ENCODE results near the gene SLC23A2.
"Not testable (repeated sequence)": the region's sequence is repeated elsewhere in the genome, so short reads cannot be mapped to it uniquely, and the experiment has no call there.

SLC23A2 gene

DNA sequence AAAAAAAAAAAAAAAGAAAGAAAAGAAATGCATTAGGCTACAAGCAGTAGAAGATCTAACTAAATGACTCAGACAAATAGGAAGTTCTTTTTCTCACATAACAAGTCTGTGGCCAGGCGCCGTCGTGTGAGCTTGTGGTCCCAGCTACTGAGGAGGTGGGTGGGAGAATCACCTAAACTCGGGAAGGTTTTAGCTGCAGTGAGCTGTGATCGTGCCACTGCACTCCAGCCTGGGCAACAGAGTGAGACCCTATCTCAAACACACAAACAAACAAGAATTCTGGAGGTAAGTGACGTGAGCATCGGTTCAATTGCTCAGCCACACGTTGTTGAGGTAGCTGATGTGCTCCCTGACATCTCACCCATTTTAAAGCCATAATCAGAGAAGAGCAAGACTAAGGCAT is 37.9 kb upstream of the SLC23A2 start:
- TF ChIP-seq ZC3H10 (CRISPR knock-in tag; IDR thresholded peaks at IDR 0.05) (no peak), CSDC2 (CRISPR knock-in tag; IDR thresholded peaks at IDR 0.05) (no peak), ARNTL (CRISPR knock-in tag; IDR thresholded peaks at IDR 0.05; ENCODE audit: borderline replicate concordance, low read depth) (no peak), GLIS3 (CRISPR knock-in tag; IDR thresholded peaks at IDR 0.05) (no peak), ZFP3 (CRISPR knock-in tag; IDR thresholded peaks at IDR 0.05) (no peak), BACH2 (CRISPR knock-in tag; IDR thresholded peaks at IDR 0.05; ENCODE audit: borderline replicate concordance) (no peak), SNAI2 (CRISPR knock-in tag; IDR thresholded peaks at IDR 0.05) (no peak), ZFP30 (CRISPR knock-in tag; IDR thresholded peaks at IDR 0.05) (no peak), ZNF565 (CRISPR knock-in tag; conservative IDR thresholded peaks at IDR 0.05; ENCODE audit: low read depth) (no peak), OSR1 (CRISPR knock-in tag; IDR thresholded peaks at IDR 0.05) (no peak), PPARA (CRISPR knock-in tag; IDR thresholded peaks at IDR 0.05; ENCODE audit: borderline replicate concordance) (no peak), ZNF8 (CRISPR knock-in tag; IDR thresholded peaks at IDR 0.05) (no peak), ZNF70 (CRISPR knock-in tag; IDR thresholded peaks at IDR 0.05) (no peak), TCF4 (CRISPR knock-in tag; IDR thresholded peaks at IDR 0.05; ENCODE audit: borderline replicate concordance) (no peak)
- TF ChIP-seq, protein P1, sequence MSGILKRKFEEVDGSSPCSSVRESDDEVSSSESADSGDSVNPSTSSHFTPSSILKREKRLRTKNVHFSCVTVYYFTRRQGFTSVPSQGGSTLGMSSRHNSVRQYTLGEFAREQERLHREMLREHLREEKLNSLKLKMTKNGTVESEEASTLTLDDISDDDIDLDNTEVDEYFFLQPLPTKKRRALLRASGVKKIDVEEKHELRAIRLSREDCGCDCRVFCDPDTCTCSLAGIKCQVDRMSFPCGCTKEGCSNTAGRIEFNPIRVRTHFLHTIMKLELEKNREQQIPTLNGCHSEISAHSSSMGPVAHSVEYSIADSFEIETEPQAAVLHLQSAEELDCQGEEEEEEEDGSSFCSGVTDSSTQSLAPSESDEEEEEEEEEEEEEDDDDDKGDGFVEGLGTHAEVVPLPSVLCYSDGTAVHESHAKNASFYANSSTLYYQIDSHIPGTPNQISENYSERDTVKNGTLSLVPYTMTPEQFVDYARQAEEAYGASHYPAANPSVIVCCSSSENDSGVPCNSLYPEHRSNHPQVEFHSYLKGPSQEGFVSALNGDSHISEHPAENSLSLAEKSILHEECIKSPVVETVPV (CRISPR knock-in tag; IDR thresholded peaks at IDR 0.05) = no peak
- TF ChIP-seq, protein P2, sequence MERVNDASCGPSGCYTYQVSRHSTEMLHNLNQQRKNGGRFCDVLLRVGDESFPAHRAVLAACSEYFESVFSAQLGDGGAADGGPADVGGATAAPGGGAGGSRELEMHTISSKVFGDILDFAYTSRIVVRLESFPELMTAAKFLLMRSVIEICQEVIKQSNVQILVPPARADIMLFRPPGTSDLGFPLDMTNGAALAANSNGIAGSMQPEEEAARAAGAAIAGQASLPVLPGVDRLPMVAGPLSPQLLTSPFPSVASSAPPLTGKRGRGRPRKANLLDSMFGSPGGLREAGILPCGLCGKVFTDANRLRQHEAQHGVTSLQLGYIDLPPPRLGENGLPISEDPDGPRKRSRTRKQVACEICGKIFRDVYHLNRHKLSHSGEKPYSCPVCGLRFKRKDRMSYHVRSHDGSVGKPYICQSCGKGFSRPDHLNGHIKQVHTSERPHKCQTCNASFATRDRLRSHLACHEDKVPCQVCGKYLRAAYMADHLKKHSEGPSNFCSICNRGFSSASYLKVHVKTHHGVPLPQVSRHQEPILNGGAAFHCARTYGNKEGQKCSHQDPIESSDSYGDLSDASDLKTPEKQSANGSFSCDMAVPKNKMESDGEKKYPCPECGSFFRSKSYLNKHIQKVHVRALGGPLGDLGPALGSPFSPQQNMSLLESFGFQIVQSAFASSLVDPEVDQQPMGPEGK (CRISPR knock-in tag; IDR thresholded peaks at IDR 0.05; ENCODE audit: borderline replicate concordance) = no peak
- ATAC-seq = no peak

DNA sequence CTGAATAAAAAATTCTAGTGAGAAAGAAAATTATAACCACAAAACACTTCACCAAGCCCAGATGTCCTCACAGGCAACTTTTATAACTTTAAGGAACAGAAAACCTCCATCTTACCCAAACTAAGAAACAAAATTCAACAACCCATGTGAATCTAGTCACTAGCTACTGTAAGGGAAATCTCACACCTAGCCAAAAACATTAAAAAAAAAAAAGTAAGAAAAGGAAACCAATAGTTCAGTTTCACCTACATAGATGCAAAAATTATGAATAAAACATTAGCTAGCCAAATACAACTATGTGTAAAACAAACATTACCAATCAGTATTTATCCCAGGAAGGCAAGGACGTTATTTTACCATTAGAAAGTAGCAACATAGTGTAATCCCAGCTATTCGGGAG is 35.5 kb upstream of the SLC23A2 start:
- TF ChIP-seq, protein P3, sequence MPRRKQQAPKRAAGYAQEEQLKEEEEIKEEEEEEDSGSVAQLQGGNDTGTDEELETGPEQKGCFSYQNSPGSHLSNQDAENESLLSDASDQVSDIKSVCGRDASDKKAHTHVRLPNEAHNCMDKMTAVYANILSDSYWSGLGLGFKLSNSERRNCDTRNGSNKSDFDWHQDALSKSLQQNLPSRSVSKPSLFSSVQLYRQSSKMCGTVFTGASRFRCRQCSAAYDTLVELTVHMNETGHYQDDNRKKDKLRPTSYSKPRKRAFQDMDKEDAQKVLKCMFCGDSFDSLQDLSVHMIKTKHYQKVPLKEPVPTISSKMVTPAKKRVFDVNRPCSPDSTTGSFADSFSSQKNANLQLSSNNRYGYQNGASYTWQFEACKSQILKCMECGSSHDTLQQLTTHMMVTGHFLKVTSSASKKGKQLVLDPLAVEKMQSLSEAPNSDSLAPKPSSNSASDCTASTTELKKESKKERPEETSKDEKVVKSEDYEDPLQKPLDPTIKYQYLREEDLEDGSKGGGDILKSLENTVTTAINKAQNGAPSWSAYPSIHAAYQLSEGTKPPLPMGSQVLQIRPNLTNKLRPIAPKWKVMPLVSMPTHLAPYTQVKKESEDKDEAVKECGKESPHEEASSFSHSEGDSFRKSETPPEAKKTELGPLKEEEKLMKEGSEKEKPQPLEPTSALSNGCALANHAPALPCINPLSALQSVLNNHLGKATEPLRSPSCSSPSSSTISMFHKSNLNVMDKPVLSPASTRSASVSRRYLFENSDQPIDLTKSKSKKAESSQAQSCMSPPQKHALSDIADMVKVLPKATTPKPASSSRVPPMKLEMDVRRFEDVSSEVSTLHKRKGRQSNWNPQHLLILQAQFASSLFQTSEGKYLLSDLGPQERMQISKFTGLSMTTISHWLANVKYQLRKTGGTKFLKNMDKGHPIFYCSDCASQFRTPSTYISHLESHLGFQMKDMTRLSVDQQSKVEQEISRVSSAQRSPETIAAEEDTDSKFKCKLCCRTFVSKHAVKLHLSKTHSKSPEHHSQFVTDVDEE (CRISPR knock-in tag; IDR thresholded peaks at IDR 0.05) = no peak
- ATAC-seq = no peak

DNA sequence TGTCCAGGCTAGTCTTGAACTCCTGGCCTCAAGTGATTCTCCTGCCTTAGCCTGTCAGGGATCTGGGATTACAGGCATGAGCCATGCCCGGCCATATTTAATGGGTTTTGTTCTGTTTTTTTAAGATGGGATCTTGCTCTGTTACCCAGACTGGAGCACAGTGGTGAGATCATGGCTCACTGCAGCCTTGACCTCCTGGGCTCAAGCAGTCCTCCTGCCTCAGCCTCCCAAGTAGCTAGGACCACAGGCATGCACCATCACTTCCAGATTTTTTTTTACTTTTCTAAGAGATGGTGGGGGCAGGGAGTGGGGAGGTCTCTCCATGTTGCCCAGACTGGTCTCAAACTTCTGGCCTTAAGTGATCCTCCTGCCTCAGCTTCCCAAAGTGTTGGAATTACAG is 34.2 kb upstream of the SLC23A2 start:
- not testable (repeated sequence) for ATAC-seq

DNA sequence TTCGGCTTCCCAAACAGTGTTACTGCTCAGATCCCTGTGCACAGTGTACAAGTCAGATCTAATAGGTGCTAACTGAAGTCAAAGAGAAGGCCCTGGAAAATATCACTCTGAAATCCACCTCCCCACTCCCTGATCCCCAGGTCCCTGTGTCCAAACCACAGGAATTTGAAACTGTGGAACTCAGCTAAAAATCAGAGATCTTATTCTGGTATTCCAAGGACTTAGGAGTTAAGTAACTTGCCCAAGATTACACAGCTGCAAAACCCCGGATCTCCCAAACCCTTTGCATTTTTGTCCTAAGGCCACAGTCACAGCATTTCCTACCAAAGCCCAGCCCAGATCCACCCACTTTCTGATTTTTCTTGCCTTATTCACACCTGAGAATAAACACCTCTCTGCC is 32.3 kb upstream of the SLC23A2 start:
- TF ChIP-seq, protein P4, sequence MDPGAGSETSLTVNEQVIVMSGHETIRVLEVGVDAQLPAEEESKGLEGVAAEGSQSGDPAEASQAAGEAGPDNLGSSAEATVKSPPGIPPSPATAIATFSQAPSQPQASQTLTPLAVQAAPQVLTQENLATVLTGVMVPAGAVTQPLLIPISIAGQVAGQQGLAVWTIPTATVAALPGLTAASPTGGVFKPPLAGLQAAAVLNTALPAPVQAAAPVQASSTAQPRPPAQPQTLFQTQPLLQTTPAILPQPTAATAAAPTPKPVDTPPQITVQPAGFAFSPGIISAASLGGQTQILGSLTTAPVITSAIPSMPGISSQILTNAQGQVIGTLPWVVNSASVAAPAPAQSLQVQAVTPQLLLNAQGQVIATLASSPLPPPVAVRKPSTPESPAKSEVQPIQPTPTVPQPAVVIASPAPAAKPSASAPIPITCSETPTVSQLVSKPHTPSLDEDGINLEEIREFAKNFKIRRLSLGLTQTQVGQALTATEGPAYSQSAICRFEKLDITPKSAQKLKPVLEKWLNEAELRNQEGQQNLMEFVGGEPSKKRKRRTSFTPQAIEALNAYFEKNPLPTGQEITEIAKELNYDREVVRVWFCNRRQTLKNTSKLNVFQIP (CRISPR knock-in tag; IDR thresholded peaks at IDR 0.05; ENCODE audit: borderline replicate concordance, low read depth) = no peak
- TF ChIP-seq BACH2 (CRISPR knock-in tag; IDR thresholded peaks at IDR 0.05; ENCODE audit: borderline replicate concordance) = no peak
- TF ChIP-seq ISL1 (CRISPR knock-in tag; IDR thresholded peaks at IDR 0.05) = no peak
- no peak for TF ChIP-seq PPARA (CRISPR knock-in tag; IDR thresholded peaks at IDR 0.05; ENCODE audit: borderline replicate concordance)
- TF ChIP-seq, protein P1 (CRISPR knock-in tag; IDR thresholded peaks at IDR 0.05) = no peak
- TF ChIP-seq ZFP30 (CRISPR knock-in tag; IDR thresholded peaks at IDR 0.05) = no peak
- no peak for TF ChIP-seq ZC3H10 (CRISPR knock-in tag; IDR thresholded peaks at IDR 0.05)
- TF ChIP-seq GLIS3 (CRISPR knock-in tag; IDR thresholded peaks at IDR 0.05) = no peak
- no peak for TF ChIP-seq ZNF70 (CRISPR knock-in tag; IDR thresholded peaks at IDR 0.05)
- TF ChIP-seq, protein P3 (CRISPR knock-in tag; IDR thresholded peaks at IDR 0.05) = no peak
- TF ChIP-seq ZNF8 (CRISPR knock-in tag; IDR thresholded peaks at IDR 0.05) = no peak
- peak; percentile 73 for ATAC-seq

DNA sequence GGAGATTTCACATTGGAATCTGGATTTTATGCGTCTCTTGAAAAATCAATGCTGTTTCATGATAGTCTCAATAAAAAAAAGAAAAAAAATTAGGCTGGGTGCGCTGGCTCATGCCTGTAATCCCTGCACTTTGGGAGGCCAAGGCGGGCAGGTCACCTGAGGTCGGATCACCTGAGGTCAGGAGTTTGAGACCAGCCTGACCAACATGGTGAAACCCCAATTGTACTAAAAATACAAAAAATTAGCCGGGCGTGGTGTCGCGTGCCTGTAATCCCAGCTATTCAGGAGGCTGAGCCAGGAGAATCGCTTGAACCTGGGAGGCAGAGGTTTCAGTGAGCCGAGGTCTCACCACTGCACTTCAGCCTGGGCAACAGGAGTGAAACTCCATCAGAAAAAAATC is 30.4 kb upstream of the SLC23A2 start:
- ATAC-seq = not testable (repeated sequence)

Measured in SK-N-SH treated with all-trans-retinoic acid at 6 μM for 48 hours (cell line).